GM06990 (cell line): ENCODE data around the gene RHBDF1.

Source experiments
- DNase-seq: peaks from one replicate; pipeline ENCODE4 v3.0.0-alpha.2; 2011; ENCODE audit not compliant: insufficient read length; ENCODE audit errors: extremely low read depth
- H3K27me3 ChIP-seq: replicated peaks from 2 replicates; pipeline ENCODE4 v1.6.0; 2011; ENCODE audit warnings: low read length; ENCODE audit not compliant: control insufficient read depth, insufficient read depth
- H3K36me3 ChIP-seq: 2 replicates; pipeline ENCODE4 v1.5.1; 2011; ENCODE audit warnings: low read length; ENCODE audit not compliant: control insufficient read depth, insufficient read depth
- H3K4me3 ChIP-seq: replicated peaks from 2 replicates; pipeline ENCODE4 v1.5.1; 2011; ENCODE audit warnings: low read depth, mild to moderate bottlenecking, control low read depth, low read length
- CTCF ChIP-seq: IDR thresholded peaks from 2 replicates; pipeline ENCODE4 v1.5.1; 2011; ENCODE audit warnings: low read length, control low read depth, mild to moderate bottlenecking, inconsistent platforms; ENCODE audit not compliant: insufficient read depth, poor library complexity, severe bottlenecking

RHBDF1 gene

GRCh38 chr16:56231-56927 lies 16.1 kb downstream of the RHBDF1 start:
- Histone ChIP-seq H3K36me3 (peaks cover 28% of the 10 kb centered on the region), H3K4me3 (no peak overlapping the region), H3K27me3 (no peaks in the 10 kb centered on the region)
- peak; percentile 3 for DNase-seq
- TF ChIP-seq CTCF: no peak

GRCh38 chr16:55571-56136 lies 16.8 kb downstream of the RHBDF1 start:
- H3K36me3 ChIP-seq: peaks cover 28% of the 10 kb centered on the region
- peak; percentile 3 for DNase-seq
- H3K27me3 ChIP-seq: no peaks in the 10 kb centered on the region
- H3K4me3 ChIP-seq: no peak overlapping the region
- TF ChIP-seq CTCF: no peak

- no peaks in the 10 kb centered on the region for H3K27me3 ChIP-seq
- DNase-seq: no peak
- peaks cover 28% of the 10 kb centered on the region for H3K36me3 ChIP-seq
- H3K4me3 ChIP-seq: peak overlapping the region; percentile 89
- TF ChIP-seq CTCF: no peak
Measured at GRCh38 chr16:54237-54581, 18.2 kb downstream of the RHBDF1 start.

- Histone ChIP-seq H3K36me3 (peaks cover 28% of the 10 kb centered on the region), H3K27me3 (no peaks in the 10 kb centered on the region), H3K4me3 (peak within 1 kb of the TSS; percentile 97)
- TF ChIP-seq CTCF: no peak
- DNase-seq: peak; percentile 98
Measured at GRCh38 chr16:53346-54236, 18.8 kb downstream of the RHBDF1 start, which contains the start of the genes POLR3K and SNRNP25. TSS of gene POLR3K (minus strand) at chr16:53608. CDS start at chr16:53586, 22 bp downstream. TSS of gene SNRNP25 (plus strand) at chr16:53828. CDS start at chr16:54017, 189 bp downstream.

- TF ChIP-seq CTCF: no peak
- H3K36me3 ChIP-seq: peaks cover 13% of the 10 kb centered on the region
- H3K4me3 ChIP-seq: peak overlapping the region; percentile 2; the same call in 1 of the 2 replicates
- no peak for DNase-seq
- H3K27me3 ChIP-seq: no peaks in the 10 kb centered on the region
Measured at GRCh38 chr16:50769-51591, 21.5 kb downstream of the RHBDF1 start.
